ENCODE data around the gene BBS12. TPM values are rescaled to one million over a fixed set of nuclear protein-coding genes. Genes with fewer than 3 reads are reported as not detected.
A peak's percentile ranks its signal among the peaks of the same experiment; 100 is the strongest.

Gene BBS12
- total RNA-seq, 2 donors from 2014 or later, result 2.3 TPM; not detected in 1

DNA sequence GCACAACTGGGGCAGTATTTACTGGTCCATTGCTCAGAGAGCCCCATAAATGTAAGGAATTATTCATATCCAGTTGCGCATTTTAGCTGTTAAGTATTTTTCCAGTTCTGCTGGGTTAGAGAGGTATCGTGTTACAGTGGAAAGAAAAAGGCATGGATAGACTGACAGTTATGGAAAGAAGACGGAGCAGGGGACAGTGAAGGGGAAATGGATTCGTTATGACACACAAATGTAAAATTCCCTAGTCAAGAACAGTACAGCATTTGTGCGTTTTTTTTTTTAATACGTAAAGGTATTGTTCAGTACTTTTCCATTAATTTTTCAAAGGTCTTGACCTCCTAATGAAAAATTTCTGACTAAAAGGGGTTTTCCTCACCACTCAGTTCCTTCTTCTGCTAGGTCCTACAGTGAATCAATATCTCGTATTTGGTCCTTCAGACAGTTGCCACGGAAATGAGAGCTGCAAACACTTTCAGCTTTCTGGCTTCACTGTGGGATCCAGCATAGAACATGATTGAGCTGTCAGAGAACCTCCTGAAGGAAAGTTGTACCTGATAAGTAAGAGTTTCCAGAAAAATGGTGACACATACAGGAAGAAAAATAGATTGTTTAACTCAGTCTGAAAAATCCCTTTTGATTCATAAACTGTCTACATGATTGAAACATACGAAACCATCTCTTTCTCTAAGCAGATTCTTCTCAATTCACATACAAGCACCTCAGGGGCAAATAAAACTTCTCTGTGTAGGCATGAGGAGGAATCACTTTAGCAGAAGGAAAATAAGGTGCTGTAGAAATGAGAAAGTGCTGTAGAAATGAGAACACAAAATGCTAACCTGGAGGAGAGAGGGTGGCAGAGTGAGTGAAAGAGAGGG, 21.8 kb upstream of the BBS12 start:
- H3K36me3 ChIP-seq (replicated peaks in 1 of 2; ENCODE audit: insufficient read depth in 1 of 2, low read depth in 2 of 2), result no peaks in the 10 kb centered on the region
- 35 to 40% methylated on average over 9 of the region's 9 CpGs for WGBS, 2 donors
- no peak overlapping the region for H3K27ac ChIP-seq
- no peak for ATAC-seq
- no peak for TF ChIP-seq CTCF (IDR thresholded peaks at IDR 0.05)
- no peak for TF ChIP-seq POLR2A (IDR thresholded peaks at IDR 0.05)
- no peaks in the 10 kb centered on the region for H3K4me1 ChIP-seq
- no peaks in the 10 kb centered on the region for H3K9me3 ChIP-seq
- DNase-seq, result no peak
- H3K27me3 ChIP-seq, result peaks cover 3% of the 10 kb centered on the region in 2 donors
- no peak overlapping the region for H3K4me3 ChIP-seq
- intact Hi-C loops (cut with DNase I), result no loop called here

DNA sequence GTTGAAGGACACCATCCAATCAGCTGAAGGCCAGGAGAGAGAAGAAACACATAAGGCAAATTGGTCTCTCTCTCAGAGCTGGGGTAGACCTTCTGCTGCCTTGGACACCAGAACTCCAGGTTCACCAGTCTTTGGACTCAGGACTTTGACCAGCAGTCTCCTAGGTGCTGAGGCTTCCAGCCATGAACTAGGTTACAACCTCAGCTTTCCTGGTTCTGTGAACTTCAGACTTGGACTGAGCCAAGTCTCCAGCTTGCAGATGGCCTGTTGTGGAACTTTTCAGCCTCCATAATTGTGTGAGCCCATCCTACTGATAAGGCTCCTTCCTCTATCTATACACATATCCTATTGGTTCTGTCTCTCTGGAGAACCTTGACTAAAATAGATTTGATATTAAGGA, 20.6 kb upstream of the BBS12 start:
- Histone ChIP-seq H3K4me3 (no peak overlapping the region), H3K9me3 (no peaks in the 10 kb centered on the region), H3K4me1 (no peaks in the 10 kb centered on the region), H3K36me3 (replicated peaks in 1 of 2; ENCODE audit: insufficient read depth in 1 of 2, low read depth in 2 of 2) (no peaks in the 10 kb centered on the region), H3K27me3 (peaks cover 3% of the 10 kb centered on the region in 2 donors), H3K27ac (no peak overlapping the region)
- TF ChIP-seq POLR2A (IDR thresholded peaks at IDR 0.05) (no peak), CTCF (IDR thresholded peaks at IDR 0.05) (no peak)
- DNase-seq, result no peak
- no peak for ATAC-seq
- intact Hi-C loops (cut with DNase I), result no loop called here

- Histone ChIP-seq H3K9me3 (no peaks in the 10 kb centered on the region), H3K36me3 (replicated peaks in 1 of 2; ENCODE audit: insufficient read depth in 1 of 2, low read depth in 2 of 2) (no peaks in the 10 kb centered on the region), H3K27me3 (peaks cover 3% of the 10 kb centered on the region in 2 donors), H3K27ac (no peak overlapping the region), H3K4me1 (no peaks in the 10 kb centered on the region), H3K4me3 (no peak overlapping the region)
- 76 to 82% methylated on average over 4 of the region's 4 CpGs for WGBS, 2 donors
- ATAC-seq, result no peak
- TF ChIP-seq POLR2A (IDR thresholded peaks at IDR 0.05) (no peak), CTCF (IDR thresholded peaks at IDR 0.05) (no peak)
- intact Hi-C loops (cut with DNase I), result no loop called here
- no peak for DNase-seq
These were observed 19.7 kb upstream of the BBS12 start for GRCh38 chr4:122712782-122713181.

DNA sequence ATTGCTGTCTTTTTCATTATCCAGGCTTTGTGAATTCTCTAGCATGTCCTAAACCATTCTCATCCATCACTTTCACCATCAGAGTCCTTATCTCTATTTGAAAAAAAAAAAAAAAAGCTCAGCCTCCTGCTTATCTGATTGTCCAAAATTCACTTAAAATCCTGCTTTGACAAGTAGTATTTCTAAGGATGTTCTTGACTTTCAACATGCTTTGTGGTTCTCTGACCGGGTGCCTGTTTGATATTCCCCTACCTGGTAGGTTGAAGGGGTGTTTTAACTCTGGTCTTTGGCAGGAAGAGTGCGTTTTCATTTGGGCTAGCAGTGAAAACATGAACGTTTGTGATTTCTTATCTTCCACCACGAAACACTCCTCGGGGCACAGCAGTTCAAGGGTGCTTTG, 17.3 kb upstream of the BBS12 start:
- TF ChIP-seq POLR2A (IDR thresholded peaks at IDR 0.05), result no peak
- Histone ChIP-seq H3K27ac (no peak overlapping the region), H3K9me3 (no peaks in the 10 kb centered on the region), H3K4me3 (no peak overlapping the region), H3K36me3 (replicated peaks in 1 of 2; ENCODE audit: insufficient read depth in 1 of 2, low read depth in 2 of 2) (no peaks in the 10 kb centered on the region), H3K4me1 (no peaks in the 10 kb centered on the region), H3K27me3 (peaks cover 0 to 3% of the 10 kb centered on the region in 2 donors)
- ATAC-seq (no peak), DNase-seq (no peak)
- intact Hi-C loops (cut with DNase I), result no loop called here
- WGBS, 2 donors, result 14 to 16% methylated on average over 5 of the region's 5 CpGs

- H3K9me3 ChIP-seq, result no peaks in the 10 kb centered on the region
- H3K4me1 ChIP-seq, result no peaks in the 10 kb centered on the region
- intact Hi-C loops (cut with DNase I), result no loop called here
- 15 to 20% methylated on average over 4 of the region's 4 CpGs for WGBS, 2 donors
- DNase-seq (peak; percentile 61 to 82 (median 69)), ATAC-seq (peak; percentile 74)
- no peaks in the 10 kb centered on the region for H3K36me3 ChIP-seq (replicated peaks in 1 of 2; ENCODE audit: insufficient read depth in 1 of 2, low read depth in 2 of 2)
- TF ChIP-seq CTCF (IDR thresholded peaks at IDR 0.05) (peak; percentile 29 to 83 (median 61)), POLR2A (IDR thresholded peaks at IDR 0.05) (no peak)
- peaks cover 0 to 3% of the 10 kb centered on the region in 2 donors for H3K27me3 ChIP-seq
- H3K27ac ChIP-seq, result no peak overlapping the region
- no peak overlapping the region for H3K4me3 ChIP-seq
These were observed 15.6 kb upstream of the BBS12 start for GRCh38 chr4:122716825-122717448.
